Upper lobe of left lung (tissue), 6 donors: Measurements from ENCODE around the gene RHOH. TPM values are rescaled to one million over a fixed set of nuclear protein-coding genes. Genes with fewer than 3 reads are reported as not detected.

ENCODE experiments used
- ATAC-seq, 2 donors: fragments of 200-7000 bp; cut with Tn5 transposase; one replicate each; pipeline ENCODE4 v1.9.1; 2022; ENCODE audit warnings: mild to moderate bottlenecking in 2 of 2, moderate library complexity in 2 of 2; ENCODE audit not compliant: low FRiP score in 2 of 2
- DNase-seq, 2 donors: peaks; one replicate each; pipeline ENCODE4 v3.0.0-alpha.2; 2019 to 2020
- H3K27ac ChIP-seq, 4 donors: fragments of 200-600 bp; sonication (generic); one replicate each; pipeline ENCODE4 v1.5.1; 2016 to 2019
- H3K27me3 ChIP-seq, 4 donors: fragments of 200-600 bp; sonication (generic); one replicate each; pipeline ENCODE4 v1.5.1; 2017 to 2019
- H3K36me3 ChIP-seq, 4 donors: fragments of 200-600 bp; sonication (generic); one replicate each; pipeline ENCODE4 v1.5.1; 2016 to 2019
- H3K4me1 ChIP-seq, 4 donors: fragments of 200-600 bp; sonication (generic); one replicate each; pipeline ENCODE4 v1.5.1; 2018 to 2019
- H3K4me3 ChIP-seq, 4 donors: fragments of 200-600 bp; sonication (generic); one replicate each; pipeline ENCODE4 v1.5.1; 2017 to 2019; ENCODE audit warnings: mild to moderate bottlenecking in 2 of 4, moderate library complexity in 1 of 4
- H3K9me3 ChIP-seq, 4 donors: fragments of 200-600 bp; sonication (generic); one replicate each; pipeline ENCODE4 v1.5.1; 2018 to 2019
- EP300 ChIP-seq, 4 donors: sonication (generic); formaldehyde crosslinking; IDR thresholded peaks; one replicate each; pipeline ENCODE4 v1.5.1; 2017; ENCODE audit warnings: antibody characterized with exemption in 4 of 4, control low read depth in 2 of 4
- POLR2A ChIP-seq, 4 donors: fragments of 450-650 bp; IDR thresholded peaks; one replicate each; pipeline ENCODE4 v1.5.1; 2016 to 2017; ENCODE audit warnings: antibody characterized with exemption in 4 of 4, mild to moderate bottlenecking in 2 of 4
- POLR2AphosphoS5 ChIP-seq, 2 donors: sonication (generic); formaldehyde crosslinking; IDR thresholded peaks; one replicate each; pipeline ENCODE4 v1.5.1; 2017; ENCODE audit warnings: antibody characterized with exemption in 2 of 2
- WGBS, 2 donors: methylation state at CpG; one replicate each; pipeline ENCODE4 v1.1.5; 2017 to 2018; 5-methylcytosine and 5-hydroxymethylcytosine counted together
- total RNA-seq, 6 donors: library from RNA; depleted of rRNA in 4 of 6; stranded (reverse); fragments of >200 nt in 4 of 6; gene quantifications; one replicate each; pipeline versions ENCODE4 v1.1.0 to v1.2.1, GENCODE V29; 2016 to 2021
- TF ChIP-seq, protein P1 (sequence below), 6 experiments: fragments of 450-650 bp in 4 of 6; fragments of 200-600 bp in 2 of 6; sonication (generic) in 2 of 6; IDR thresholded peaks; one replicate each; pipeline ENCODE4 v1.5.1; 2016 to 2019; ENCODE audit warnings: antibody characterized with exemption in 6 of 6
- donor health status: DM: no; HTN: no; CAD: no; lungs with moderate emphysema.
- donor health status: DM: no; HTN: yes; CAD: no; lungs with severe emphysema.

The RHOH gene
- total RNA-seq, 6 donors from 2014 or later, result 5.5 to 19.9 (median 8.4) TPM

DNA sequence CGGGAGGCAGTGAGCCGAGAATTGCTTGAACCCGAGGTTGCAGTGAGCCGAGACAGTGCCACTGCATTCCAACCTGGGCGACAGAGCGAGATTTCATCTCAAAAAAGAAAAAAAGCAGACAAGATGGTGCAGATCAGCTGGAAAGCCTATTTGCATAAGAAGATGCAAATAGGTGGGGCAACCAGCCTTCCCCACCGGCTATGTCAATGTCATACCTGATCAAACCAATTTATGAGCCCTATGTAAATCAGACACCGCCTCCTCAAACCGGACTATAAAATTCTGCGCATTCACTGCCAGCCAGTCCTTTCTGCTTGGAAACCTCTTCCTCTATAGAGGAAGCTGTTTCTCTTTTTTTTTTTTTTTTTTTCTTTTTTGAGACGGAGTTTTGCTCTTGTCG lies 73.8 kb downstream of the RHOH start:
- Histone ChIP-seq H3K4me3 (no peak overlapping the region), H3K27me3 (no peaks in the 10 kb centered on the region), H3K36me3 (no peaks in the 10 kb centered on the region), H3K9me3 (no peaks in the 10 kb centered on the region), H3K27ac (no peak overlapping the region), H3K4me1 (no peaks in the 10 kb centered on the region)
- ATAC-seq (no peak), DNase-seq (no peak)
- 87 to 92% methylated on average over 12 of the region's 12 CpGs for WGBS, 2 donors
- TF ChIP-seq, protein P1, sequence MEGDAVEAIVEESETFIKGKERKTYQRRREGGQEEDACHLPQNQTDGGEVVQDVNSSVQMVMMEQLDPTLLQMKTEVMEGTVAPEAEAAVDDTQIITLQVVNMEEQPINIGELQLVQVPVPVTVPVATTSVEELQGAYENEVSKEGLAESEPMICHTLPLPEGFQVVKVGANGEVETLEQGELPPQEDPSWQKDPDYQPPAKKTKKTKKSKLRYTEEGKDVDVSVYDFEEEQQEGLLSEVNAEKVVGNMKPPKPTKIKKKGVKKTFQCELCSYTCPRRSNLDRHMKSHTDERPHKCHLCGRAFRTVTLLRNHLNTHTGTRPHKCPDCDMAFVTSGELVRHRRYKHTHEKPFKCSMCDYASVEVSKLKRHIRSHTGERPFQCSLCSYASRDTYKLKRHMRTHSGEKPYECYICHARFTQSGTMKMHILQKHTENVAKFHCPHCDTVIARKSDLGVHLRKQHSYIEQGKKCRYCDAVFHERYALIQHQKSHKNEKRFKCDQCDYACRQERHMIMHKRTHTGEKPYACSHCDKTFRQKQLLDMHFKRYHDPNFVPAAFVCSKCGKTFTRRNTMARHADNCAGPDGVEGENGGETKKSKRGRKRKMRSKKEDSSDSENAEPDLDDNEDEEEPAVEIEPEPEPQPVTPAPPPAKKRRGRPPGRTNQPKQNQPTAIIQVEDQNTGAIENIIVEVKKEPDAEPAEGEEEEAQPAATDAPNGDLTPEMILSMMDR (IDR thresholded peaks at IDR 0.05), result no peak
- TF ChIP-seq POLR2A (IDR thresholded peaks at IDR 0.05) (no peak), POLR2AphosphoS5 (IDR thresholded peaks at IDR 0.05) (no peak), EP300 (IDR thresholded peaks at IDR 0.05) (no peak)

DNA sequence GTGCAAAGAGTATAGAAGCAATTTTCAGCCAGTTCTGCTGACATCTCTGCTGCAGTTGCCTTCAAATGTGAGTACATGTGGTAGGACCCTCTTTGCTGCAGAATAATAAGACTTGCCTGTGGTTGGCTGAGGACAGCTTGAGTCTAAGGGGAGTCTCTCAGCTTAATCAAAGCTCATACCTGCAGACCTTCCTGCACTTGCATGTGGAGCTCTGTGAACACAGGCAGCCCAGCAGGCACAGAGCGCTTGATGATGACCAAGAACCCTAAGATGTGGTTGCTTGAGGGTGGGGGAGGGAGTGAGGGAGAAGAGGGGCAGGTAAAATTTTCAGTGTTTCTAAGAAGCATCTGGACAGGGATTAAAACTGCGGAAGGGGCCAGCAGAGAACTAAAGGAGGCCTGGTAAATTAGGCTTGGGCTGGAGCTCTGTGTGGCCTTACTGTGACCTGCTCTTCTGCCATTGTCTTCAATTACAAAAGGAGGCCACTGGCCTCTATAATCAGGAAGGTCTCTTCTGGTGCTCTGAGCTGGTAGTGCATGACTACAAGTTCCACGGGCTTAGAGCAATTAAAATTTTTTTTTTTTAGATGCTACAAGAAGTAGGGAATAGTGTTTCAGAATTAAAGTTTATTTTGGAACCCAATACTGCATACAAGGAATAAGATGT lies 78.4 kb downstream of the RHOH start:
- Histone ChIP-seq H3K4me3 (no peak overlapping the region), H3K27ac (no peak overlapping the region), H3K9me3 (no peaks in the 10 kb centered on the region), H3K27me3 (no peaks in the 10 kb centered on the region), H3K36me3 (no peaks in the 10 kb centered on the region), H3K4me1 (no peaks in the 10 kb centered on the region)
- TF ChIP-seq, protein P1 (IDR thresholded peaks at IDR 0.05), result no peak
- TF ChIP-seq EP300 (IDR thresholded peaks at IDR 0.05) (no peak), POLR2A (IDR thresholded peaks at IDR 0.05) (no peak), POLR2AphosphoS5 (IDR thresholded peaks at IDR 0.05) (no peak)
- DNase-seq, result no peak
- WGBS, 2 donors, result 83 to 92% methylated on average over 3 of the region's 3 CpGs
- ATAC-seq, result no peak

GRCh38 chr4:40276546-40276945 lies 79.7 kb downstream of the RHOH start:
- 82 to 84% methylated on average over 4 of the region's 4 CpGs for WGBS, 2 donors
- ATAC-seq, result no peak

GRCh38 chr4:40280586-40280985 lies 83.8 kb downstream of the RHOH start:
- no peak for DNase-seq
- Histone ChIP-seq H3K9me3 (no peaks in the 10 kb centered on the region), H3K4me1 (no peaks in the 10 kb centered on the region), H3K27ac (no peak overlapping the region), H3K27me3 (no peaks in the 10 kb centered on the region), H3K36me3 (no peaks in the 10 kb centered on the region), H3K4me3 (no peak overlapping the region)
- TF ChIP-seq POLR2AphosphoS5 (IDR thresholded peaks at IDR 0.05) (no peak), EP300 (IDR thresholded peaks at IDR 0.05) (no peak), POLR2A (IDR thresholded peaks at IDR 0.05) (no peak)
- TF ChIP-seq, protein P1 (IDR thresholded peaks at IDR 0.05), result no peak
- WGBS, 2 donors, result 91 to 92% methylated on average over 2 of the region's 2 CpGs
- ATAC-seq, result no peak

More at GRCh38 chr4:40276546-40276945, 79.7 kb downstream of the RHOH start:
- Histone ChIP-seq H3K4me3 (no peak overlapping the region), H3K9me3 (no peaks in the 10 kb centered on the region), H3K27ac (no peak overlapping the region), H3K36me3 (no peaks in the 10 kb centered on the region), H3K4me1 (no peaks in the 10 kb centered on the region), H3K27me3 (no peaks in the 10 kb centered on the region)
- TF ChIP-seq POLR2A (IDR thresholded peaks at IDR 0.05) (no peak), POLR2AphosphoS5 (IDR thresholded peaks at IDR 0.05) (no peak), EP300 (IDR thresholded peaks at IDR 0.05) (no peak)
- TF ChIP-seq, protein P1 (IDR thresholded peaks at IDR 0.05), result no peak
- no peak for DNase-seq

DNA sequence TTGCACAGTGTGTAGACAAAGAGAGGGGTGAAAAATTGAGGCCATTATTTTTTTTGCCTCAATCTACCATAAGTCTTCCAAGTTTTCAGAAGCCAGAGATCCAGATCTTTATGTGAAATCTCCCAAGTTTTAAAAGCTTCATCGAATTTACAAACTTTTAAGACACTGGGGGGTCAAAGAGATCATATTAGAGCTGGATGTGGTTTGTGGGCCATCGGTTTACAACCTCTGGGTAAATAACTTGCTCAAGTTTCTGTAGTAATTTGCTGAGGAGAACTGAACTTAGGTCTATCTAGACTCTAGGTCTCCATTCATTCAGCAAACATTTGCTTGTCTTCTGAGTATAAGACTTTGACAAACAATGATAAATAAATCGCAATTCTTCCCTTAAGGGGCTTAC lies 84.3 kb downstream of the RHOH start:
- H3K4me1 ChIP-seq, result no peaks in the 10 kb centered on the region
- 74 to 85% methylated on average over 3 of the region's 3 CpGs for WGBS, 2 donors
- no peak for DNase-seq
- no peaks in the 10 kb centered on the region for H3K27me3 ChIP-seq
- H3K9me3 ChIP-seq, result no peaks in the 10 kb centered on the region
- H3K27ac ChIP-seq, result no peak overlapping the region
- no peak overlapping the region for H3K4me3 ChIP-seq
- TF ChIP-seq POLR2AphosphoS5 (IDR thresholded peaks at IDR 0.05), result no peak
- TF ChIP-seq EP300 (IDR thresholded peaks at IDR 0.05), result no peak
- TF ChIP-seq POLR2A (IDR thresholded peaks at IDR 0.05), result no peak
- TF ChIP-seq, protein P1 (IDR thresholded peaks at IDR 0.05), result no peak
- no peak for ATAC-seq
- no peaks in the 10 kb centered on the region for H3K36me3 ChIP-seq
